AG10803 (cell line): ENCODE results near the gene CLDN8.

Source experiments
- DNase-seq: peaks from one replicate; pipeline ENCODE4 v3.0.0; 2010; ENCODE audit warnings: low read depth
- H3K4me3 ChIP-seq: 2 replicates; pipeline ENCODE4 v1.5.1; 2011; ENCODE audit warnings: mild to moderate bottlenecking, low read length, control low read depth
- TF ChIP-seq, protein P1 (sequence below): conservative IDR thresholded peaks from 2 replicates; pipeline ENCODE4 v1.5.1; 2011; ENCODE audit warnings: mild to moderate bottlenecking, low read length, control low read depth, inconsistent platforms

CLDN8 gene

DNA sequence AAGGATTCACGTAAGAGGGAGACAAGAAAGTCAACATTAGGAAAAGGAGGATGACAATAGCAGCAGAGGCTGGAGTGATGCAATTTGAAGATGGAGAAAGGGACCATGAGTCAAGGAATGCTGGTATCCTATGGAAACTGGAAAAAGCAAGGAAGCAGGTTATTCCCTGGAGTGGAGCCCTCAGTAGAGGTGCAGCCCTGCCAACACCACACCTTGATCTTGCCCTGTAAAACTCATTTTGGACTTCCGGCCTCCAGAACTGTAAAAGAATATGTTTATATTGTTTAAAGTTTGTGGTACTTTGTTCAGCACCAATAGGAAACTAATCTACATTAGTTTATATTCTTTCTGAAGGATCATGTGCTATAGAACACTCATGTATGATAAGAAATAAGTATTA lies 29.7 kb downstream of the CLDN8 start:
- TF ChIP-seq, protein P1, sequence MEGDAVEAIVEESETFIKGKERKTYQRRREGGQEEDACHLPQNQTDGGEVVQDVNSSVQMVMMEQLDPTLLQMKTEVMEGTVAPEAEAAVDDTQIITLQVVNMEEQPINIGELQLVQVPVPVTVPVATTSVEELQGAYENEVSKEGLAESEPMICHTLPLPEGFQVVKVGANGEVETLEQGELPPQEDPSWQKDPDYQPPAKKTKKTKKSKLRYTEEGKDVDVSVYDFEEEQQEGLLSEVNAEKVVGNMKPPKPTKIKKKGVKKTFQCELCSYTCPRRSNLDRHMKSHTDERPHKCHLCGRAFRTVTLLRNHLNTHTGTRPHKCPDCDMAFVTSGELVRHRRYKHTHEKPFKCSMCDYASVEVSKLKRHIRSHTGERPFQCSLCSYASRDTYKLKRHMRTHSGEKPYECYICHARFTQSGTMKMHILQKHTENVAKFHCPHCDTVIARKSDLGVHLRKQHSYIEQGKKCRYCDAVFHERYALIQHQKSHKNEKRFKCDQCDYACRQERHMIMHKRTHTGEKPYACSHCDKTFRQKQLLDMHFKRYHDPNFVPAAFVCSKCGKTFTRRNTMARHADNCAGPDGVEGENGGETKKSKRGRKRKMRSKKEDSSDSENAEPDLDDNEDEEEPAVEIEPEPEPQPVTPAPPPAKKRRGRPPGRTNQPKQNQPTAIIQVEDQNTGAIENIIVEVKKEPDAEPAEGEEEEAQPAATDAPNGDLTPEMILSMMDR = no peak
- DNase-seq = no peak
- H3K4me3 ChIP-seq = no peak overlapping the region

DNA sequence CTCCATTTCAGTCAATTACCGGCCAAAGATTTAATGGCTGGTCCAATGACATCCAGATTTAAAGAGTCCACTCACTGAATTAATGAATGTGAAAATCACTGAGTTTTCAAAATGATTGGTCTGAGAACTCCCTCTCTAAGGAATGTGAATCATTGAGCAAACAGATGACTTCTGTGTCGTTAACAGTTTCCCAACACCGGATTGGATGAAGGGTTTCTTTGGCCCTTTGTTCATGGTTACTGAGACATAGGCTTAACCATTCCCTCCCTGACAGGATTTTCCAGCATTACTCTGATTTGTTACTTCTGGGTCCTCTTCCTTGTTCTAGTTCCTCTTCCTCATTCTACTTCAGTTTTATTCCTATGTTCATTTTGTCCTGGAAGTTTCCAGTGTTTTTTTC lies 47.8 kb downstream of the CLDN8 start:
- TF ChIP-seq, protein P1 = no peak
- no peak for DNase-seq
- H3K4me3 ChIP-seq = no peak overlapping the region

DNA sequence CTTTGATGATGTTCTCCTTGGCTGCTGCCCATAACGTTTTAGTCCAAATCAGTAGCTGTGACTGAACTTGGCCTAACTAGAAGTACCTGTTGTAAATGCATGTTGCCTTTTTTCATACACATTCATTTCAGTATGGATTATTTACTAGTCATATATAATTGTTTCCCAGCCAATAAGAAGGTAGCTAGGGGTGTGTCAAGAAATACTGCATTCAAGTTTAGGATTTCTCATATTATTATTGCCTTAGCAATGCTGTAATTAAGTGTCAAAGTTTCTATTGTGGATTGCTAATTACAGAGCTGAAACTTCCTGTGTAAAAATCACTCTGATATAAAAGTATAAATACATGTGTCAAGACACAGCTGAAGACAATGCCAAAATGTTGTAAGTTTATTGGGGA lies 49.2 kb downstream of the CLDN8 start, which contains the start of gene CLDN17:
Gene CLDN17 (minus strand): TSS at position 101 of the 400 bp plus-strand sequence. CDS start 188 bp downstream, outside the sequence.
- no peak within 1 kb of the TSS for H3K4me3 ChIP-seq
- TF ChIP-seq, protein P1 = no peak

DNA sequence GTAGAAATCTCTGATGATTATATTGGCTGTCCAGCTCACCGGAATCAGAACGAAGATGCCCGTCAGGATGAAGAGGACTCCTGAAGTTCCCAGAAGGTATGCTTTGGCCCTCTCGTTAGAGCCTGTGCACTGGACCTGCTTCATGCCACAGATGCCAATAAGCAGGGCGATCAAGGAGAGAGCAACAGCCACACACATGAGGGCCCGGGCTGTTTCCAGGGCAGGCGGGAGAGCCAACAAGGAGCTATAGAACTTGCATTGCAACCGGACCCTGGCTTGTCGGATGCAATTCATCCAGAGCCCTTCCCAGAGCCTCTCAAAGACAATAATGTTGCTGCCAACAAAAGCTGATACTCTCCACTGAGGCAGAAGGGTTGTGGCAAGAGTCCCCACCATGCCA lies 49.7 kb downstream of the CLDN8 start:
- no peak for DNase-seq
- H3K4me3 ChIP-seq = no peak overlapping the region
- TF ChIP-seq, protein P1 = no peak

More for the DNA sequence above, 49.2 kb downstream of the CLDN8 start, which contains the start of gene CLDN17:
- no peak for DNase-seq

DNA sequence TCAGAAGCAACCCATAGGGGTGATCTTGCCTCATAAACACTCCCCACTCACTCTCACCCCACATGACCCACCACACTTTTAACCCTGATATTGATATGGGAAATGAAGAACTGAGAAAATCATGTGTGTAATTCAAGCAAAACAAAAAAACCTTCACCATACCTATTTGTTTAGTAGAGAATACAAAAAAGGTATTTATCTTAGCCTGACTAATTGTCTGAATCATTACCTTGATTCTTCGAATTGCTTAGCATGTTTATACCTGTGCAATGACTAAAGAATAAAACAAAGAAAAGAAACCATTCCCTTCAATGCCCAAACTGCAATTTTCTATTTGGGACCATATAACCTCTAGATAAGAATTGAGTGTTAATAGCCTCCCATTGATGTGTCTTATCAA lies 51.1 kb downstream of the CLDN8 start:
- no peak overlapping the region for H3K4me3 ChIP-seq
- TF ChIP-seq, protein P1 = no peak
- DNase-seq = no peak
